ENCODE data around the gene FRMD6.
"Not testable (repeated sequence)": the region's sequence is repeated elsewhere in the genome, so short reads cannot be mapped to it uniquely, and the experiment has no call there.

Gene FRMD6

GRCh38 chr14:51630987-51631386 lies 20.7 kb upstream of the FRMD6 start:
- DNase-seq (ENCODE audit: low spot score), result no peak

GRCh38 chr14:51633298-51633697 lies 18.4 kb upstream of the FRMD6 start:
- DNase-seq (ENCODE audit: low spot score), result not testable (repeated sequence)

- DNase-seq (ENCODE audit: low spot score), result no peak
These were observed 15.6 kb upstream of the FRMD6 start for GRCh38 chr14:51636109-51636508.

- no peak for DNase-seq (ENCODE audit: low spot score)
These were observed 13.4 kb upstream of the FRMD6 start for GRCh38 chr14:51638071-51638944.

GRCh38 chr14:51639668-51640316 lies 11.9 kb upstream of the FRMD6 start:
- DNase-seq (ENCODE audit: low spot score), result no peak

GRCh38 chr14:51643140-51643539 lies 8.6 kb upstream of the FRMD6 start:
- no peak for DNase-seq (ENCODE audit: low spot score)

GRCh38 chr14:51644217-51644933 lies 7.3 kb upstream of the FRMD6 start:
- no peak for DNase-seq (ENCODE audit: low spot score)

- DNase-seq (ENCODE audit: low spot score), result no peak
These were observed 3.4 kb upstream of the FRMD6 start for GRCh38 chr14:51648296-51648695.

GRCh38 chr14:51650716-51651387 lies 858 bp upstream of the FRMD6 start:
- DNase-seq (ENCODE audit: low spot score), result no peak

GRCh38 chr14:51652168-51653078 lies 713 bp downstream of the FRMD6 start:
- DNase-seq (ENCODE audit: low spot score), result no peak

GRCh38 chr14:51653079-51653774 lies 1.5 kb downstream of the FRMD6 start:
- DNase-seq (ENCODE audit: low spot score), result peak; percentile 23

- no peak for DNase-seq (ENCODE audit: low spot score)
These were observed 2.2 kb downstream of the FRMD6 start for GRCh38 chr14:51653775-51654532.

- DNase-seq (ENCODE audit: low spot score), result no peak
These were observed 2.8 kb downstream of the FRMD6 start for GRCh38 chr14:51654533-51654845.

- DNase-seq (ENCODE audit: low spot score), result no peak
These were observed 6.1 kb downstream of the FRMD6 start for GRCh38 chr14:51657762-51658161.

GRCh38 chr14:51658441-51659173 lies 6.9 kb downstream of the FRMD6 start:
- no peak for DNase-seq (ENCODE audit: low spot score)

- DNase-seq (ENCODE audit: low spot score), result no peak
These were observed 9.0 kb downstream of the FRMD6 start for GRCh38 chr14:51660741-51661140.

- no peak for DNase-seq (ENCODE audit: low spot score)
These were observed 9.8 kb downstream of the FRMD6 start for GRCh38 chr14:51661504-51661903.

- no peak for DNase-seq (ENCODE audit: low spot score)
These were observed 12.1 kb downstream of the FRMD6 start for GRCh38 chr14:51663783-51664326.

GRCh38 chr14:51666070-51666469 lies 14.4 kb downstream of the FRMD6 start:
- DNase-seq (ENCODE audit: low spot score), result no peak

All from CD4-positive, alpha-beta T cell treated with Interleukin-2 at 100 ng/mL for 4 hours (primary cell).